HCT116 (cell line): Measurements from ENCODE around the gene OXTR. TPM values are rescaled to one million over a fixed set of nuclear protein-coding genes. Genes with fewer than 3 reads are reported as not detected.

Experiments used
- ATAC-seq: fragments of 200-7000 bp; cut with Tn5 transposase; 2 replicates; pipeline ENCODE4 v1.9.1; 2020; ENCODE audit warnings: mild to moderate bottlenecking, moderate library complexity
- BruUV-seq: library from RNA; stranded (reverse); fragments of 400-500 nt; replicated peaks from 2 replicates; lab custom pipeline; 2021; lab: Mats Ljungman, UMichigan
- CTCF ChIA-PET: fragments of 300-600 bp; sonication (Branson Sonifier 250); formaldehyde crosslinking; loops from one replicate; lab custom pipeline; 2021; ENCODE audit warnings: antibody characterized with exemption; lab: Charles Lee
- POLR2A ChIA-PET: fragments of 300-600, 350-600 bp; sonication (Branson Sonifier 250); formaldehyde crosslinking; loops from one replicate; lab custom pipeline; 2021; ENCODE audit warnings: antibody characterized with exemption; lab: Charles Lee
- RAD21 ChIA-PET, 2 experiments: fragments of 300-600 bp; sonication (Branson Sonifier 250); formaldehyde crosslinking; loops; one replicate each; lab custom pipeline; 2023; ENCODE audit warnings: low total read pairs in 2 of 2; ENCODE audit not compliant: uncharacterized antibody in 2 of 2, unreplicated experiment in 2 of 2, low non-redundant PET in 1 of 2; lab: Charles Lee
- DNase-seq: peaks from one replicate; pipeline ENCODE4 v3.0.0-alpha.2; 2010; ENCODE audit warnings: low read depth, low spot score
- H2AFZ ChIP-seq: fragments of 200-600 bp; shearing (Covaris generic), sonication (generic); 2 replicates; pipeline ENCODE4 v1.6.1; 2017; ENCODE audit warnings: low read depth, mixed run types, mixed read lengths, antibody characterized with exemption, low read length; ENCODE audit not compliant: poor library complexity, severe bottlenecking
- H3K27ac ChIP-seq: 2 replicates; pipeline ENCODE4 v1.5.1; 2012; ENCODE audit warnings: low read depth, low read length
- H3K27me3 ChIP-seq: fragments of 200-600 bp; sonication (generic); 2 replicates; pipeline ENCODE4 v1.6.1; 2016; ENCODE audit warnings: mixed run types, low read length, mixed read lengths; ENCODE audit not compliant: insufficient read depth
- H3K36me3 ChIP-seq, 2 experiments: fragments of 200-500 bp in 1 of 2; fragments of 200-600 bp in 1 of 2; sonication (Bioruptor generic) in 1 of 2; sonication (generic) in 1 of 2; 2 replicates each; pipeline versions ENCODE4 v1.5.1 to v1.6.1; 2014 to 2016; ENCODE audit warnings: low read length in 2 of 2, inconsistent platforms in 1 of 2, mixed read lengths in 1 of 2, mixed run types in 1 of 2; ENCODE audit not compliant: insufficient read depth in 2 of 2, control insufficient read depth in 1 of 2
- H3K4me1 ChIP-seq, 2 experiments: fragments of 200-600 bp in 1 of 2; sonication (generic) in 1 of 2; 2 replicates each; pipeline versions ENCODE4 v1.5.1 to v1.6.1; 2012 to 2017; ENCODE audit warnings: low read length in 2 of 2, inconsistent platforms in 1 of 2, mild to moderate bottlenecking in 1 of 2, mixed read lengths in 1 of 2, mixed run types in 1 of 2, moderate library complexity in 1 of 2; ENCODE audit not compliant: insufficient read depth in 2 of 2, control insufficient read depth in 1 of 2
- H3K4me2 ChIP-seq: fragments of 200-600 bp; sonication (generic); 2 replicates; pipeline ENCODE4 v1.6.1; 2017; ENCODE audit warnings: mixed run types, low read length, mixed read lengths
- H3K4me3 ChIP-seq, 2 experiments: fragments of 200-600 bp in 1 of 2; sonication (generic) in 1 of 2; replicated peaks in 1 of 2; 2 replicates each; pipeline ENCODE4 v1.5.1; 2011 to 2016; ENCODE audit warnings: low read length in 2 of 2, control low read depth in 1 of 2, low read depth in 1 of 2, mild to moderate bottlenecking in 1 of 2, mixed read lengths in 1 of 2, mixed run types in 1 of 2
- H3K79me2 ChIP-seq: fragments of 200-600 bp; sonication (generic); 2 replicates; pipeline ENCODE4 v1.6.1; 2017; ENCODE audit warnings: mild to moderate bottlenecking, mixed run types, low read length, moderate library complexity, mixed read lengths; ENCODE audit not compliant: insufficient read depth
- H3K9ac ChIP-seq: fragments of 200-600 bp; sonication (generic); 2 replicates; pipeline ENCODE4 v1.6.1; 2016; ENCODE audit warnings: low read length, mixed read lengths
- H3K9me2 ChIP-seq: fragments of 200-600 bp; sonication (generic), shearing (Covaris generic); 2 replicates; pipeline ENCODE4 v1.6.1; 2017; ENCODE audit warnings: mixed run types, mild to moderate bottlenecking, moderate library complexity; ENCODE audit not compliant: insufficient read depth
- H3K9me3 ChIP-seq, 2 experiments: fragments of 200-500 bp in 1 of 2; fragments of 200-600 bp in 1 of 2; sonication (Bioruptor generic) in 1 of 2; sonication (generic) in 1 of 2; 2 replicates each; pipeline ENCODE4 v1.6.1; 2014 to 2017; ENCODE audit warnings: low read length in 2 of 2, mixed read lengths in 2 of 2, inconsistent platforms in 1 of 2, low read depth in 1 of 2, mild to moderate bottlenecking in 1 of 2, mixed run types in 1 of 2, moderate library complexity in 1 of 2; ENCODE audit not compliant: control insufficient read depth in 1 of 2, insufficient read depth in 1 of 2
- H4K20me1 ChIP-seq: fragments of 200-600 bp; sonication (generic), shearing (Covaris generic); 2 replicates; pipeline ENCODE4 v1.6.1; 2017; ENCODE audit warnings: mixed run types, mild to moderate bottlenecking, moderate library complexity; ENCODE audit not compliant: insufficient read depth
- EZH2 ChIP-seq: fragments of 200-600 bp; sonication (generic); IDR thresholded peaks from 2 replicates; pipeline ENCODE4 v1.6.1; 2017; ENCODE audit warnings: antibody characterized with exemption, mixed run types
- POLR2AphosphoS5 ChIP-seq: IDR thresholded peaks from 2 replicates; pipeline ENCODE4 v1.6.1; 2011; ENCODE audit warnings: mild to moderate bottlenecking, low read depth, low read length, moderate library complexity
- RAD21 ChIP-seq: IDR thresholded peaks from 2 replicates; pipeline ENCODE4 v1.6.1; 2012; ENCODE audit warnings: low read depth, mild to moderate bottlenecking
- SIN3A ChIP-seq: IDR thresholded peaks from 2 replicates; pipeline ENCODE4 v1.6.1; 2012; ENCODE audit warnings: low read depth
- SP1 ChIP-seq: IDR thresholded peaks from 2 replicates; pipeline ENCODE4 v1.6.1; 2012; ENCODE audit warnings: low read depth
- SRF ChIP-seq: IDR thresholded peaks from 2 replicates; pipeline ENCODE4 v1.6.1; 2012; ENCODE audit warnings: low read depth
- TCF7L2 ChIP-seq: IDR thresholded peaks from 2 replicates; pipeline ENCODE4 v1.7.0; 2011; ENCODE audit warnings: borderline replicate concordance, inconsistent platforms; ENCODE audit not compliant: insufficient read depth, insufficient read length; ENCODE audit errors: extremely low read depth
- YY1 ChIP-seq: IDR thresholded peaks from 2 replicates; pipeline ENCODE4 v1.6.1; 2011; ENCODE audit warnings: low read length, low read depth, moderate library complexity, mild to moderate bottlenecking; ENCODE audit not compliant: insufficient replicate concordance; ENCODE audit errors: extremely low read depth
- intact Hi-C: fragments of 100-400 bp; cut with micrococcal nuclease; formaldehyde crosslinking; loops from 2 replicates; pipeline ENCODE4 v1.10.0; 2022
- total RNA-seq: library from RNA; stranded (reverse); gene quantifications from one replicate; pipeline ENCODE4 v1.2.1, GENCODE V29; 2021; ENCODE audit not compliant: unreplicated experiment
- TF ChIP-seq, protein P1 (sequence below), 3 experiments: fragments of 200-600 bp in 1 of 3; sonication (generic) in 1 of 3; IDR thresholded peaks in 2 of 3; conservative IDR thresholded peaks in 1 of 3; 2 replicates each; pipeline ENCODE4 v1.5.1; 2012 to 2017; ENCODE audit warnings: low read depth in 2 of 3, low read length in 2 of 3, antibody characterized with exemption in 1 of 3, borderline replicate concordance in 1 of 3, control low read depth in 1 of 3, mild to moderate bottlenecking in 1 of 3, mixed read lengths in 1 of 3, mixed run types in 1 of 3, moderate library complexity in 1 of 3; ENCODE audit not compliant: insufficient read depth in 1 of 3
- TF ChIP-seq, protein P2 (sequence below): IDR thresholded peaks from 2 replicates; pipeline ENCODE4 v1.6.1; 2012

Gene OXTR
- total RNA-seq, 1 experiment from 2014 or later = 1.3 TPM

DNA sequence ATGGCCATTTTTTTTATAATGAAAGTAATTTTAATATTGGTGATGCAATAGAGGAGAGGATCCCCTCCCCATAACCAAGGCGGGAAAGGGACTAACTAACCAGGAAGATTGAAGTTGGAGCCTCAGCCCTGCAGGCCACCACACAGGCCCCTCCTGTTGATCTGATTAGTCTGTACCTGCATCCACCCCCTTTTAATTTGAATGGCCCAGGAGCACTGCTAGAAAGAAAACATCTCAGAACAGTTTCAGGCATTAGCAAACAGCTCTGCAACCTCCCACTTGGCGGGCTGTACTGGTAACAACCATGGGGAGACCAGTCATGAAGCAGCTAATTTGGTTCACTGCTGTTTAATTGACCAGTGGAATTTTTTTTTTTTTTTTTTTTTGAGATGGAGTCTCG lies 25.5 kb downstream of the OXTR start:
- TF ChIP-seq EZH2 (no peak), TCF7L2 (no peak), SP1 (no peak), RAD21 (no peak), SRF (no peak), POLR2AphosphoS5 (no peak), YY1 (no peak), SIN3A (no peak)
- TF ChIP-seq, protein P1, sequence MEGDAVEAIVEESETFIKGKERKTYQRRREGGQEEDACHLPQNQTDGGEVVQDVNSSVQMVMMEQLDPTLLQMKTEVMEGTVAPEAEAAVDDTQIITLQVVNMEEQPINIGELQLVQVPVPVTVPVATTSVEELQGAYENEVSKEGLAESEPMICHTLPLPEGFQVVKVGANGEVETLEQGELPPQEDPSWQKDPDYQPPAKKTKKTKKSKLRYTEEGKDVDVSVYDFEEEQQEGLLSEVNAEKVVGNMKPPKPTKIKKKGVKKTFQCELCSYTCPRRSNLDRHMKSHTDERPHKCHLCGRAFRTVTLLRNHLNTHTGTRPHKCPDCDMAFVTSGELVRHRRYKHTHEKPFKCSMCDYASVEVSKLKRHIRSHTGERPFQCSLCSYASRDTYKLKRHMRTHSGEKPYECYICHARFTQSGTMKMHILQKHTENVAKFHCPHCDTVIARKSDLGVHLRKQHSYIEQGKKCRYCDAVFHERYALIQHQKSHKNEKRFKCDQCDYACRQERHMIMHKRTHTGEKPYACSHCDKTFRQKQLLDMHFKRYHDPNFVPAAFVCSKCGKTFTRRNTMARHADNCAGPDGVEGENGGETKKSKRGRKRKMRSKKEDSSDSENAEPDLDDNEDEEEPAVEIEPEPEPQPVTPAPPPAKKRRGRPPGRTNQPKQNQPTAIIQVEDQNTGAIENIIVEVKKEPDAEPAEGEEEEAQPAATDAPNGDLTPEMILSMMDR (IDR thresholded peaks at IDR 0.05 in 2 of 3, conservative IDR thresholded peaks at IDR 0.05 in 1 of 3; ENCODE audit: borderline replicate concordance in 1 of 3, insufficient read depth in 1 of 3, low read depth in 2 of 3, low read length in 2 of 3) = no peak
- TF ChIP-seq, protein P2, sequence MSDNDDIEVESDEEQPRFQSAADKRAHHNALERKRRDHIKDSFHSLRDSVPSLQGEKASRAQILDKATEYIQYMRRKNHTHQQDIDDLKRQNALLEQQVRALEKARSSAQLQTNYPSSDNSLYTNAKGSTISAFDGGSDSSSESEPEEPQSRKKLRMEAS = no peak
- Histone ChIP-seq H3K9me3 (no peaks in the 10 kb centered on the region), H3K4me1 (peaks cover 41 to 47% of the 10 kb centered on the region in 2 experiments), H3K4me3 (no peak overlapping the region), H3K9ac (no peak overlapping the region), H2AFZ (no peak overlapping the region), H3K4me2 (no peak overlapping the region), H3K36me3 (no peaks in the 10 kb centered on the region), H3K27ac (no peak overlapping the region), H4K20me1 (no peaks in the 10 kb centered on the region), H3K9me2 (no peaks in the 10 kb centered on the region), H3K79me2 (no peaks in the 10 kb centered on the region), H3K27me3 (no peaks in the 10 kb centered on the region)
- no TSS peak for BruUV-seq
- ChIA-PET CTCF (interaction anchor here (1.1 kb wide), 1 partner anchor 25 kb away, joined by 3 read pairs; the partner anchor contains the start of gene OXTR), RAD21 (no interaction called here), POLR2A (no interaction called here)
- DNase-seq = no peak
- intact Hi-C loops = no loop called here
- no peak for ATAC-seq
